ENCODE measurements around the gene C6orf62. TPM values are rescaled to one million over a fixed set of nuclear protein-coding genes. Genes with fewer than 3 reads are reported as not detected.

C6orf62 gene
- total and polyA plus RNA-seq, 2 donors (not counting 3 experiments of a cell fraction or from before 2014, with no cell fraction given): 36.5 to 129 TPM

- H4K20me1 ChIP-seq (replicated peaks; ENCODE audit: control insufficient read depth, extremely low read depth, insufficient read depth, low read length): peaks cover 4% of the 10 kb centered on the region
- H3K79me2 ChIP-seq (ENCODE audit: control insufficient read depth, insufficient read depth, low read length): no peaks in the 10 kb centered on the region
- FAIRE-seq (no peak), DNase-seq (ENCODE audit: low read depth, low spot score) (peak; percentile 51)
- no peak overlapping the region for H3K27ac ChIP-seq (ENCODE audit: insufficient read depth, low read depth, low read length)
- no peaks in the 10 kb centered on the region for H3K27me3 ChIP-seq (ENCODE audit: control insufficient read depth in 2 of 2, insufficient read depth in 2 of 2, low read length in 2 of 2)
- no peaks in the 10 kb centered on the region for H3K9me1 ChIP-seq (replicated peaks; ENCODE audit: control insufficient read depth, extremely low read depth, insufficient read depth, low read length)
- no peak overlapping the region for H3K4me2 ChIP-seq (ENCODE audit: insufficient read depth, low read length)
- peaks cover 4 to 10% of the 10 kb centered on the region in 2 experiments for H3K36me3 ChIP-seq (ENCODE audit: control insufficient read depth in 2 of 2, extremely low read depth in 1 of 2, insufficient read depth in 2 of 2, low read length in 2 of 2)
- dilution Hi-C loops (cut with MboI; ENCODE audit: extremely low pct_ligation_motif_present, low sequenced_read_pairs): no loop called here
- H3K4me3 ChIP-seq (replicated peaks in 1 of 3; ENCODE audit: insufficient read depth in 1 of 3, low read depth in 1 of 3, low read length in 3 of 3): no peak overlapping the region
- intact Hi-C loops (cut with micrococcal nuclease): loop anchor here (5.0 to 10.0 kb wide), 3 partner anchors 32 to 415 kb away; partner anchors contain the start of genes ACOT13 and TDP2
- CTCF ChIA-PET: interaction anchor here (0.6 to 8.8 kb wide), 3 partner anchors 116 to 228 kb away, joined by 3 to 124 read pairs (median 5); no protein-coding TSS in a partner anchor
- no peaks in the 10 kb centered on the region for H3K9me3 ChIP-seq (replicated peaks; ENCODE audit: control insufficient read depth, insufficient read depth, low read length)
- H3K9ac ChIP-seq (replicated peaks; ENCODE audit: extremely low read depth, insufficient read depth, low read length): no peak overlapping the region
- H2AFZ ChIP-seq (ENCODE audit: low read depth, low read length): no peak overlapping the region
- BruUV-seq (replicated peaks): no TSS peak
- POLR2A ChIA-PET: interaction anchor here (0.6 kb wide), 2 partner anchors 44 to 581 kb away, joined by 4 to 5 read pairs; no protein-coding TSS in a partner anchor
- no peaks in the 10 kb centered on the region for H3K4me1 ChIP-seq (ENCODE audit: control insufficient read depth, extremely low read depth, insufficient read depth, low read length)
- no peak for TF ChIP-seq EZH2 (IDR thresholded peaks at IDR 0.05; ENCODE audit: borderline replicate concordance, low read depth, low read length, severe bottlenecking)
- no peak for TF ChIP-seq POLR2A (IDR thresholded peaks at IDR 0.05; ENCODE audit: low read depth, low read length)
- no peak for TF ChIP-seq CTCF (IDR thresholded peaks at IDR 0.05; ENCODE audit: extremely low read depth in 1 of 2, insufficient read depth in 1 of 2, low read depth in 1 of 2, low read length in 2 of 2)
- no peak for TF ChIP-seq GATA2 (IDR thresholded peaks at IDR 0.05; ENCODE audit: insufficient read depth, insufficient read length, low read depth, low read length)
- no peak for TF ChIP-seq POLR2AphosphoS5 (IDR thresholded peaks at IDR 0.05; ENCODE audit: insufficient read depth, low read depth, low read length)
- no peak for TF ChIP-seq MYC (IDR thresholded peaks at IDR 0.05; ENCODE audit: low read depth, low read length)
- no peak for TF ChIP-seq FOS (IDR thresholded peaks at IDR 0.05; ENCODE audit: borderline replicate concordance, insufficient read depth, low read length)
- no peak for TF ChIP-seq JUN (IDR thresholded peaks at IDR 0.05; ENCODE audit: borderline replicate concordance, insufficient read depth, insufficient read length, low read depth)
- no peak for TF ChIP-seq MAX (IDR thresholded peaks at IDR 0.05; ENCODE audit: insufficient read depth, insufficient read length)
Observed at GRCh38 chr6:24699521-24700359, 19.2 kb downstream of the C6orf62 start.
